ENCODE data around the gene PSMD13.

Gene PSMD13

DNA sequence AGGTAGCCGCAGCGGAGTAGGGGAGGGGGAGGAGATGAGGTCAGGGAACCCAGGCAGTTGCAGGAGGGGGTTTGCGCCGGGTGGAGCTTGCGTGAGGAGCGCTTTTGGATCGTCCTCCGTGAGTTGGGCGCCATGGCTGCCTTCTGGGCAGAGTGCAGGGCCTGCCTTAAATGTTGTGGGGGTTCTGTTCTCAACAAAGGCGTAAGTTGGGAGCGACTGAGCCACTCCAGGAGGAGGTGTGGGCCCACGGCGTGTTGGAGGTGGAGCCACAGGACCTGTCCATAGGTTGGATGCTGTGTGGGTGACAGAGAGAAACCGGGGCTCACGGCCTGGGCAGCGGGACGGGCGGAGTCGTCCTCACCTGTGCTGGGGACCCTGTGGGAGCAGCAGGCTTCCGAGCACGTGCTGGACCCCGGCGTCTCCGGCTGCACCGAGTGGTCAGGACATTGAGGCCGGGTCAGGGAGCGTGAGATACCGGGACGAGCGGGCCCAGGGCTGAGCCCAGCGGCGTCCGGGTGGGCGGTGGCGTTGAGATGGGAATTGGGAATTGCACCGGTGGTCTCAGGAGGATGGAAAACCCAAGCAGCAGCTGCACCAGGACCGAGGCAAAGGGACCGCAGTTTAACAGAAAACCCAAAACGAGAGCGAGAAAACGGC, 51.2 kb downstream of the PSMD13 start:
- no peak for DNase-seq (ENCODE audit: low read depth in 2 of 2)

DNA sequence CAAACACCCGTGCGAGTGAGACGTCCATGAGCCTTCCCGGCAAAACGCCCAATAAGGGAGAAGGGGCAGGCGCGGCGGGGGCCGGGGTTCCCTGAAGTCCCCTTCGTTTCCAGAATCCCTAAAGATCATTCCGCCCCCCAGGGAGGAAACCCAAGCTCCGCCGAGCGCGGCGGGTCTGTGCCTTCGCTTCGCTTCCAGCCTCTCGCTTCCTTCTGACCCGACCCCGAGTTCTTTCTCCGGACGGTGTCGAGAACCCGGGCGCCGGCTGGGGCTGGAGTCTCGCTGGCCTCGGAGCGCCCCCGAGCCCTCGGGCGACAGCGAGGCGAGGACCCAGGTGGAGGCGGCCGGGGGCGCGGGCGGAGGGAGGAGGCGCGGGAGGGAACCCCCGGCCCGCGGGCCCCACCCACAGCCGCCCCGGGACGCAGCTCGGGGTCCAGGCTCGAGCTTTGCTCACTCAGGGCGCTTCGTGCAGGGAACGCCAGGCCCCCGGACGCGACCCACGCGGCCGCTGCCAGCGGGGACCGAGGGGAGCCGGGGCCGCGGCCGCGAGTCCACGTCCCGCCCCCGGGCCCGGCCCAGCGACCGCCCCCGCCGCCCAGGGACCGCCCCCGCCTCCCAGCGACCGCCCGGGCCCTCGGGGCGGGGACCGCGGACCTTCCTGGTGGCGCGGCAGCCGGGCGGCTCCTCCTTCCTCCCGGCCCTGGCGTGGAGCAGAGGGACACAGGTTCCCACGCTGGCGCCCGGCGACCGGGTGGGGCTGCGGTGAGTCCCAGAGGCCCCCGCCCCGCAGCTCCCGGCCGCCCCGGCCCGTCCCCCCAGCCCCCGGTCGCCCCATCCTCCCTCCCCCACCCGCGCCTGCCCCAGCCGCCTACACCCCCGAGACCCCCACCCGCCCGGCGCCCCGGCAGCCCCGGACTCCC, 52.0 kb downstream of the PSMD13 start, which contains the start of gene PGGHG:
Gene PGGHG, plus strand, starts transcription at position 649 of the 920 bp plus-strand sequence. CDS start 691 bp downstream, outside the sequence.
- no peak for DNase-seq (ENCODE audit: low read depth in 2 of 2)

- DNase-seq (ENCODE audit: low read depth in 2 of 2) = no peak
These were observed 52.6 kb downstream of the PSMD13 start for GRCh38 chr11:289398-289711.

DNA sequence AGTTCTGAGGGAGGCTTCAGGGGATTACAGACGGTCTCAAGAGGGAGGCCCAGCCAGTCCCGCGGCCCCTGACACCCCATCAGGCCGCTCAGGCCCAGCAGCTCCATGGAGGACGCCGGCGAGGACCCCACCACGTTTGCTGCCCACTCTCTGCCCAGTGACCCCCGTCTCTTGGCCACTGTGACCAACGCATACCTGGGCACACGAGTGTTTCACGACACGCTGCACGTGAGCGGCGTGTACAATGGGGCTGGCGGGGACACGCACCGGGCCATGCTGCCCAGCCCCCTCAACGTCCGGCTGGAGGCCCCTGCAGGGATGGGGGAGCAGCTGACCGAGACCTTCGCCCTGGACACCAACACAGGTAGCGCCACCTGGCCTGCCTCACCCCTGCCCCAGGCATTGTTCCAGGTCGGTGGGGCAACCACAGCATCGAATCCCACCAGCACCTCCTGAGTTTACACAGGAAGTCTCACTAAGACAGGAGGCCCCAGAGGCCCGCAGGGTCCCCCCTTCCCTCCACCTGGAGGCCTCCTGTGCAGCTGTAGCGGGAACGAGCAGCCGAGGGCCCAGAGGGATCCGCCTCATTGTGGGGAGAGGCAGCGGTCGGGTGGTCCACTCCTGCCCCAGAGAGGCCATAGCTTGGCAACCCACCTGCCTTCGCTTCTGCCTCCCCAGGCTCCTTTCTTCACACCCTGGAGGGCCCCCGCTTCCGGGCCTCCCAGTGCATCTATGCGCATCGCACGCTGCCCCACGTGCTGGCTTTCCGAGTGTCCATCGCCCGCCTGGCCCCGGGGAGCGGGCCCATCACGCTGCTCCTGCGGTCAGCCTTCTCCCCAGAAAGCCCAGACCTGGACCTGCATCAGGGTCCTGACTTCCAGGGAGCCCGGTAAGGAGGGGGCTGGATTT, 53.2 kb downstream of the PSMD13 start:
- no peak for DNase-seq (ENCODE audit: low read depth in 2 of 2)

DNA sequence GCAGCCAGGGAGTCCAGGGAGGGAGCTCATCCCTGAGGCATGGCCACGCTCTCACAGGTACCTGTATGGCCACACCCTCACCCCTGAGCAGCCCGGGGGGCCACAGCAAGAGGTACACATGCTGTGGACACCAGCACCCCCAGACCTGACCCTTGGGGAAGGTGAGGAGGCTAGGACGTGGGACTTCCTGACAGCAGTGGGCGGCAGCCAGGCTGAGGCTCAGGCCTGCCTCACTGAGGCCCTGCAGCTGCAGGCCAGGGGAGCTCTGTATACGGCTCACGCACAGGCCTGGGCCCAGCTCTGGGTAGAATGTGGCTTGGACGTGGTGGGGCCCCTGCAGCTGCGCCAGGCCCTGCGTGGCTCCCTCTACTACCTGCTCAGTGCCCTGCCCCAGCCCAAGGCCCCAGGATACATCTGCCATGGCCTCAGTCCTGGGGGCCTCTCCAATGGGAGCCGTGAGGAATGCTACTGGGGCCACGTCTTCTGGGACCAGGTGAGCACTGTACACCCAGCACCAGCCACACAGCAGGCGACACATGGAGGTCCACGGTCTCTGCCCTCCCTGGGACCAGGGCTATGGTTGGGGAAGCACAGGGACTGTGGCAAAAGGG, 54.0 kb downstream of the PSMD13 start:
- DNase-seq (ENCODE audit: low read depth in 2 of 2) = no peak

DNA sequence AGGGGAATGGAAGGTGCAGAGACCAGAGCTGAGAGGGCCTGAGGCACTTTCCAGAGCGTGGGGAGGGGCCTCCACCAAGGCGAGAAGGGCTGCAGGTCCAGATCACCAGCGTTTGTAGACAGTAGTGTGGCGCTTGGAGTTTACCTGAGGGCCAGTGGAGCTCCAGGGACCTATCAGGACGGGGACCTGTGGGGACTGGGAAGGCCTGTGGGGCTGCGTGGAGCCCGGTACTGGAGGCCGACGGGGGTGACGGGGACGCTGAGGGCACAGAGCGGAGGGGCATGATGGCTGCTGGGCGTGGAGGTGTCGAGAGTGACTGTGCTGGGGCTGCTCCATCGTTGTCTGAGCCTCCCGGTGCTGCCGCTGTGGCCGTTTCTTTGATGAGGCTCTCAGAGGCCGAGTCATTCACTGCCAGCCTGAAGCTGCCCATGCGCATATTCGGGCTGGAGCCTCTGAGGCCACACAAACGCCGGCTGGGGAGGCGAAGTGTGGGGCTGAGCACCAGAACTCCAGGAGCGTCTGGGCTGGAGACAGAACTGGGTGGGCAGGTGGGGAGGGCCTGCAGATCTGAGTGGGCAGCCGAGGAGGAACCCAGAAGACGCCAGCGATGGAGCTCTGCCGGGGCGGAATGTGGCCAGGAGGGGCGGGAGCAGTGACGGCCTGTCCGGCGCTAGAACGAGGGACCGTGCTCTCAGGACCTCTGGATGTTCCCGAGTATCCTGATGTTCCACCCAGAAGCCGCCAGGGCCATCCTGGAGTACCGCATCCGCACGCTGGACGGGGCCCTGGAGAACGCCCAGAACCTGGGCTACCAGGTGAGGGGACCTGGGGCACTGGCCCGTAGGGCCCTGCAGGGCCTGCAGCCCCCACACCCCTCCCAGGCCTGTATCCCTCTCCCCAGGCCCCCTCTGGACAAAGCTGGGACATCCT, 54.8 kb downstream of the PSMD13 start:
- no peak for DNase-seq (ENCODE audit: low read depth in 2 of 2)

GRCh38 chr11:292211-293121, 55.7 kb downstream of the PSMD13 start:
- no peak for DNase-seq (ENCODE audit: low read depth in 2 of 2)

DNA sequence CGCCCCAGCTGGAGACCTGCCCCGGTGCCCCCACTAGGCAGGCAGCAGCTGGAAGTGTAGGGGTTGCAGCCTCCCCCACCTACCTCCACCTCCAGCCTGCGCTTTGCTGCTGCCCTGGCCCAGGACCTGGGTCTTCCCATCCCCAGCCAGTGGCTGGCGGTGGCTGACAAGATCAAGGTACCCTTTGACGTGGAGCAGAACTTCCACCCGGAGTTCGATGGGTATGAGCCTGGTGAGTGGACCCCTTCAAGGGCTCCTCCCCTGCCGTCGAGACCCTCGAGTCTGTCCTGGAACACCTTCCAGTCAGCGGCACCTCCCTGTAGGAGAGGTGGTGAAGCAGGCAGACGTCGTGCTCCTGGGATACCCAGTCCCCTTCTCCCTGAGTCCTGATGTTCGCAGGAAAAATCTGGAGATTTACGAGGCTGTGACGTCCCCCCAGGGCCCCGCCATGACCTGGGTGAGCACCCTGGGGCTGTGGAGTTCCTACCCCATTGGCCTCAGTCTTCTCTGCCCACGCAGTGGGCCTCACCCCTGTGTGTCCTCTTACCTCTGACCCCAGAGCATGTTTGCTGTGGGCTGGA, 56.6 kb downstream of the PSMD13 start:
- DNase-seq (ENCODE audit: low read depth in 2 of 2) = no peak

GRCh38 chr11:293852-294661, 57.3 kb downstream of the PSMD13 start:
- no peak for DNase-seq (ENCODE audit: low read depth in 2 of 2)

- no peak for DNase-seq (ENCODE audit: low read depth in 2 of 2)
These were observed 58.0 kb downstream of the PSMD13 start for GRCh38 chr11:294780-295179.

DNA sequence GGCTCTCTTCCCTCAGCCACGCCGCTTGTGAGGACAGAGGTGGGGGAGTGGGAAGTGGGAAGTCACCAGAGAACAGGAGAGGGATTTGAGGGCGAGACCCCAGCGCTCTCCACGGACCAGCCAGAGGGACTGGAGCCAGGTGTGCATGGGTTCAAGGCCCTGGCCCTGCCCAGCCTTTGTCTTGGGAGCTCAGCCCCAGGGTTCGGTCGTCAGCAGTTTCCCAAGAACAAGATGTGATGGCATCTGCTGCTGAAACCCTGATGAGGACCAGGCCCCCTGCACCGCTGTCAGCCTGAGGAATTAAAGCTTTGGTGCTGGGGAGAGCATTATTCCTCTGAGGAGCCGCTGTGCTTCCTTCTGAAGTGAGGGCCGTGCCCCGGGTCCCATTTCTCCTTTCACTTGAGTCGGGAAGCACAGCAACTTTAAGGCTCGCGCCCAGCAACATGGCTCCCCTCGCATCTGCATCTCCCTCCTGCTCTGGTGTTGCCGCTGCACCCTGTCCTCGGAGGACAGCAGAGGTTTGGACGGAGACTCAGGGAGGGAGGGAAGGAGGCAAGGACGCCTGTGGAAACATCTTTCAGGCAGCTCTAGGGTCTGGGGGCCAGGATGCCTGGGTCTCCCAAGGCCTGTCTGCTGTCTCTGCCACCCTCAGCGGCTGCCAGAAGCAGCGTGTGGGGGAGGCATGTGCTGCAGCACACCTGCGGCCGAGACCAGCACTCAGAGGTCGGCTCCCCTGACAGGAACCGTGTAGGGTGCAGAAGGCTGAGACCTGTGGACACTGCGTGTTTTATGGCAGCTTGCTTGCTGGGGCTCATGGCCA, 58.8 kb downstream of the PSMD13 start:
- DNase-seq (ENCODE audit: low read depth in 2 of 2) = no peak

DNA sequence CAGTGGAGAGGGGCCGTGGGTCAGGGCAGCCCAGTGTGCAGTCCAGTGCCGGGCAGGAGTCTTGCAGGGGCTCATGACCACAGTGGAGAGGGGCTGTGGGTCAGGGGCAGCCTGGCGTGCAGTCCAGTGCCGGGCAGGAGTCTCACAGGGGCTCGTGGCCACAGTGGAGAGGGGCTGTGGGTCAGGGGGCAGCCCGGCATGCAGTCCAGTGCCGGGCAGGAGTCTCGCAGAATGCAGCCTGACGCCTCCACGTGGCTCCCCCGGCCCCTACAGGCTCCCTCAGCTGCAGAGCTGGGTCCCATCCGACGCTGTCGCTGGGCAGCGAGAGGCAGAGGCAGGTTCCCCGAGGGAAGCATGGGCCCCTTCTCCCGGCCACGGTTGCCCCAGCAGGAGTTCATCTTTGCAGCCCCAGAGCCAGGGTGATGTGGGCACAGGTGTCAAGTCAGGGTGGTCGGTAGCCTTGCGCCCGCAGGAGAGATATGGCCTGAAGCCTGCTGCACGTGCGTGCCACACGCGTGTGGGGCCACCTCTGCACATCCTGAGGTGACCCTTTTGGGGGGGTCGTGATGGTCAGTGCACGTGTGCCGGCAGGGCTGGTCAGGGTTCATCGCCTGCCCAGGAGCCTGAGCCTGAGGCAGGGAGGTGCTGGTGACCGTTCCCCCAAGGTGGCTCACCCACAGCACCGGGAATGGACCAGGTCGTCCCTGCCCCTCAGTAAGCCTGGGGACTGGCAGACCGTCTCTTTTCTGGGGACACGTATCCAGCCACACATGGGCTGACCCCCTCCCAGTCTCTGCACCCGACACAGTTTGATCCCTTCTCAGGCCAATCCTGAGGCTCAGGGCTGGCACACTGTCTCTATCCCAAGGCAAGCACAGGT, 59.6 kb downstream of the PSMD13 start:
- no peak for DNase-seq (ENCODE audit: low read depth in 2 of 2)

DNA sequence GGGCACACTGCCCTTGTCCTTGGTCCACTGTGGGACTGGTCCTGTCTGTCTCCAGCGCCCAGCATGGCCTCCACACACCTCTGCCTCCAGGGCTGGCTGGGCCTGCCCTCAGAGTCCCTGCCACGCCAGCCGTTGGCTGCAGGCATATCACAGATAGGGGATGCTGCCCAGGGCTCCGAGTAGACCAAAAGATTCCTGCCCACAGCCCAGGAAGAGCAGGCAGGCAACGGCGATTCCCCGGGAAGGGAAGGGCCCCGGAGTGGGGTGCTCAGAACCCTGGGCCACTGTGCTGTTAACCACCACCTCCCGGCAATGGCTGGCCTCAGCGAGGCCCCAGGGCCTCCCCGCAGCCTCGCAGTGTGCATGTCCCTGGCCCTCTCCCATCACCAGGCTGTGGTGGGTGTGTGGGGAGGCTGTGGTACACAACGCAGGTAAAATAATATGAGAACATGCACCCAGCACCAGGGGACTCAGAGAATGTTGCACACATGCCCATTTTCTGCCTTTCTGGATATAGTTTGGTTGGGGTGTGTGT, 60.3 kb downstream of the PSMD13 start:
- no peak for DNase-seq (ENCODE audit: low read depth in 2 of 2)

GRCh38 chr11:297586-298405, 61.0 kb downstream of the PSMD13 start:
- DNase-seq (ENCODE audit: low read depth in 2 of 2) = no peak

GRCh38 chr11:298406-299065, 61.8 kb downstream of the PSMD13 start:
- DNase-seq (ENCODE audit: low read depth in 2 of 2) = no peak

Data from stimulated activated CD8-positive, alpha-beta memory T cell treated with anti-CD3 and anti-CD28 coated beads, Interleukin-15, amount 100 ng/mL, for 48 hours (primary cell).